ENCODE measurements around the gene CACTIN. TPM values are rescaled to one million over a fixed set of nuclear protein-coding genes. Genes with fewer than 3 reads are reported as not detected.
"Not testable (repeated sequence)": the region's sequence is repeated elsewhere in the genome, so short reads cannot be mapped to it uniquely, and the experiment has no call there.

The CACTIN gene
- total and polyA plus RNA-seq, 9 donors = 2.7 to 39.1 (median 28.8) TPM

GRCh38 chr19:3667766-3668165, 41.2 kb upstream of the CACTIN start:
- 87 to 89% (median 87%) methylated on average over 16 to 17 of the region's 17 CpGs for WGBS, 3 donors
- peaks cover 18% of the 10 kb centered on the region for H3K4me1 ChIP-seq (ENCODE audit: insufficient read depth)

GRCh38 chr19:3667037-3667638, 40.5 kb upstream of the CACTIN start:
- intact Hi-C loops (cut with DNase I) = loop anchor here (2.0 to 10.0 kb wide), 4 partner anchors 32 to 538 kb away; partner anchors contain the start of gene PIP5K1C (in 3 of the 4)
- Histone ChIP-seq H3K4me1 (ENCODE audit: insufficient read depth) (peaks cover 18% of the 10 kb centered on the region), H3K36me3 (no peaks in the 10 kb centered on the region), H3K4me3 (no peak overlapping the region), H3K9me3 (no peaks in the 10 kb centered on the region), H3K27ac (no peak overlapping the region), H3K27me3 (no peaks in the 10 kb centered on the region)
- TF ChIP-seq CTCF (IDR thresholded peaks at IDR 0.05) = no peak
- no peak for TF ChIP-seq POLR2A (IDR thresholded peaks at IDR 0.05)
- TF ChIP-seq EP300 (IDR thresholded peaks at IDR 0.05) = no peak
- 79 to 85% (median 83%) methylated on average over 18 of the region's 18 CpGs for WGBS, 3 donors
- no peak for DNase-seq

More at GRCh38 chr19:3667766-3668165, 41.2 kb upstream of the CACTIN start:
- no peak for DNase-seq
- Histone ChIP-seq H3K27ac (peak overlapping the region in 1 of 2 donors; percentile 99), H3K36me3 (no peaks in the 10 kb centered on the region), H3K9me3 (no peaks in the 10 kb centered on the region), H3K4me3 (no peak overlapping the region), H3K27me3 (no peaks in the 10 kb centered on the region)
- no peak for TF ChIP-seq EP300 (IDR thresholded peaks at IDR 0.05)
- no peak for TF ChIP-seq CTCF (IDR thresholded peaks at IDR 0.05)
- no peak for TF ChIP-seq POLR2A (IDR thresholded peaks at IDR 0.05)
- intact Hi-C loops (cut with DNase I) = loop anchor here (2.0 to 10.0 kb wide), 4 partner anchors 31 to 537 kb away; partner anchors contain the start of gene PIP5K1C (in 3 of the 4)

GRCh38 chr19:3666545-3666856, 39.9 kb upstream of the CACTIN start:
- not testable (repeated sequence) for DNase-seq, H3K27me3 ChIP-seq, H3K36me3 ChIP-seq, H3K4me3 ChIP-seq, H3K9me3 ChIP-seq, H3K27ac ChIP-seq
- intact Hi-C loops (cut with DNase I) = loop anchor here (2.0 to 10.0 kb wide), 4 partner anchors 32 to 538 kb away; partner anchors contain the start of gene PIP5K1C (in 3 of the 4)
- peaks cover 15% of the 10 kb centered on the region for H3K4me1 ChIP-seq (ENCODE audit: insufficient read depth)
- WGBS, 3 donors = 83 to 85% (median 85%) methylated on average over 14 of the region's 14 CpGs

- peak; percentile 58 to 85 (median 79) for DNase-seq
- Histone ChIP-seq H3K36me3 (no peaks in the 10 kb centered on the region), H3K27ac (no peak overlapping the region), H3K27me3 (no peaks in the 10 kb centered on the region), H3K4me3 (no peak overlapping the region), H3K9me3 (no peaks in the 10 kb centered on the region), H3K4me1 (ENCODE audit: insufficient read depth) (peaks cover 10% of the 10 kb centered on the region)
- intact Hi-C loops (cut with DNase I) = loop anchor here (2.0 to 10.0 kb wide), 4 partner anchors 33 to 539 kb away; partner anchors contain the start of gene PIP5K1C (in 3 of the 4)
- WGBS, 3 donors = 33 to 55% (median 37%) methylated on average over 24 to 40 of the region's 40 CpGs
- TF ChIP-seq POLR2A (IDR thresholded peaks at IDR 0.05) (no peak), CTCF (IDR thresholded peaks at IDR 0.05) (peak; percentile 78 to 97 (median 95))
Observed at GRCh38 chr19:3665681-3666544, 39.3 kb upstream of the CACTIN start.
